Measurements from ENCODE around the gene FN1.

Gene FN1

DNA sequence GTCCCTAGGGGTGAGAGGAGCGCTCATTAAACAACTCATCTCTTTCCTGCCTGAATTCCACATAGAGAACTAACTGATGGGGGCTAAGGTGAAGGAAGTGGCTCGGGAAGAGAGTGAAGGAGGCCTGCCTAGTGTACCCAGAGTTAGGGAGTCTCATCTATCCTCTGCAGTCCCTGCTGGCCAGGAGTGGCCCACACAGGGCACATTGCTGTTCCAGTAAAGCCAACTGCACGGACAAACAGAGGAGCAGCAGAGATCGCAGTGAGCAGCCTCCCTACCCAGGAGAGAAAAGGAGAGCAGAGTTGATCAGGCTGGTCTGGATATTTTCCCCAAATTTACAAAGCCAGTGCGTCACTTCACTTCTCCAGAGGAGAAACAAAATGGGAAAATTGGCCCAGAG is 16.9 kb upstream of the FN1 start:
- CTCF ChIA-PET = interaction anchor here (0.5 to 1.3 kb wide), 4 partner anchors 34 to 422 kb away, joined by 3 read pairs; no protein-coding TSS in a partner anchor
- no peak overlapping the region for H3K4me3 Mint-ChIP-seq
- no peaks in the 10 kb centered on the region for H3K4me1 Mint-ChIP-seq

DNA sequence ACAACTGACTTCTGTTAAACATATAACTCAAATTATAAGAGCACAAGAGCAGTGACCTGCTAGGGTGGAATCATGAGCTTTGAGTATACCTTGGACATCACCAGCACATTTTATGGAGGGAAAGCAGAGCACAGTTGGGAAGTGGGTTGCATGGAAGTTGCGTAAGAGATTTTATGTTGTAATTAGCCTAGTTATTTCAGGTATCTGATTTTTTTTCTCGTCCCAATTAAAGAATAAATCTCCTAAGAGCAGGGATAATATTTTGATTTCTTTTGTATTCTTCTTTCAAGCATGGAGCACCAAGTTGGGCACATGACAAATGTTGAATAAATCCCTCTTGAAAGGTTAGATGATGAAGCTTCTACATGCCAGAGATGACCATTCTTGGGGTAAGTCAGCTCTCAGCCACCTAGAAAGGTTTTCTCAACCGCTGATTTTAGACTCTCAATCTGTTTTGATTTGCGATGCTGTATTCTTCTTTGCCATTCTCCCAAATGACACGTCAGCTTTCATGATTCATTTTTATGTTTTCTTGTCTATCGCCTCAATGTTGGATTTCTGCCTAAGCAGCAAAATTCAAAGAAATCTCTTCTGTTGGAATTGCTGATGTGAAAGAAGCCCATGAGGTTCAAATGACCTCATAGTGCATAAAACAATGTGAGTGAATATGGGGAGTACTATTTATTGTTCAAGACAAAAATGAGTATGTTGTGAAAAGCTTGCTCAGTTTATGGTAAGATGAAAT is 15.3 kb upstream of the FN1 start:
- no peaks in the 10 kb centered on the region for H3K9me3 Mint-ChIP-seq
- no peak overlapping the region for H3K27ac Mint-ChIP-seq
- no peak for DNase-seq
- CTCF ChIA-PET = no interaction called here
- no peak overlapping the region for H3K4me3 Mint-ChIP-seq
- no peaks in the 10 kb centered on the region for H3K4me1 Mint-ChIP-seq
- H3K27me3 Mint-ChIP-seq = peaks cover 31% of the 10 kb centered on the region
- no peaks in the 10 kb centered on the region for H3K36me3 Mint-ChIP-seq

More for the DNA sequence above, 16.9 kb upstream of the FN1 start:
- DNase-seq = no peak
- Mint-ChIP-seq H3K9me3 (no peaks in the 10 kb centered on the region), H3K27me3 (peaks cover 31% of the 10 kb centered on the region), H3K36me3 (no peaks in the 10 kb centered on the region), H3K27ac (no peak overlapping the region)

DNA sequence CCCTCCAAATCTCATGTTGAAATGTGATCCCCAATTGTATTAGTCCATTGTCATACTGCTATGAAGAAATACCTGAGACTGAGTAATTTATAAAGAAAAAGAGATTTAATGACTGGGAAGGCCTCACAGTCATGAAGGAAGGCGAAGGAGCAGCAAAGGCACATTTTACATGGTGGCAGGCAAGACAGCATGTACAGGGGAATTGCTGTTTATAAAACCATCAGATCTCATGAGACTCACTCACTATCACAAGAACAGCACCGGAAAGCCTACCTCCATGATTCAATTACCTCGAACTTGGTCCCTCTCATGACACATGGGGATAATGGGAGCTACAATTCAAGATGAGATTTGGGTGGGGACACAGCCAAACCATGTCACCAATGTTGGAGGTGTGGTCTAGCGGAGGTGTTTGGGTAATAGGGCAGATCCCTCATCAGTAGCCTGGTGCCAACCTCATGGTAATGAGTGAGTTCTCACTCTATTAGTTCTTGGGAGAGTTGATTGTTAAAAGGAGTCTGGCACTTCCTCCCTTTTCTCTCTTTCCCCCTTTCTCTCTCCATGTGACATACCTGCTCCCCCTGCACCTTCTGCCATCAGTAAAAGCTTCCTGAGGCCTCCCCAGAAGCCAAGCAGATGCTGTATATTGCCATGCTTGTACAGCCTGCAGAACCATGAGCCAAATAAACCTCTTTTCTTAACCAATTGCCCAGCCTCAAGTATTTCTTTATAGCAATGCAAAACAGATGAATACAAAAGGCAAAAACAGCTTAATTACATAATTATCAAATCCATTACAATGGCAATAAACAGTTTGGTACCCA is 14.5 kb upstream of the FN1 start:
- no peaks in the 10 kb centered on the region for H3K36me3 Mint-ChIP-seq
- no peaks in the 10 kb centered on the region for H3K9me3 Mint-ChIP-seq
- DNase-seq = no peak
- H3K4me3 Mint-ChIP-seq = no peak overlapping the region
- CTCF ChIA-PET = no interaction called here
- no peak overlapping the region for H3K27ac Mint-ChIP-seq
- peaks cover 27% of the 10 kb centered on the region for H3K27me3 Mint-ChIP-seq
- no peaks in the 10 kb centered on the region for H3K4me1 Mint-ChIP-seq

DNA sequence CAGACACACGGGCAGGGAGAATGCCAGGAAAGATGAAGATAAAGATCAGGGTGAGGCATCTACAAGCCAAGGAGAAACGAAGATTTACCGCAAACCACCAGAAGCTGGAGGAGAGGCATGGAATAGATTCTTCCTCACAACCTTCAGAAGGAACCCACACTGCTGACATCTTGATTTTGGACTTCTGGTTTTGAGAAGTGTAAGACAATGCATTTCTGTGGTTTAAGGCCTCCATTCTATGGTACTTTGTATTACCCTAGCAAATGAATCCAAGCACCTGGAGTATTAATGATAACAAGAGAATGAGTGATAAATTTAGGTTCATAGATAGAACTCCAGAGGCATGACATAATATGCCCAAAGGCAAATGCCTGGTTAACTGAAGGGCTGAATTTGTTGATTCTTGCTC is 11.8 kb upstream of the FN1 start:
- Mint-ChIP-seq H3K27me3 (peaks cover 24% of the 10 kb centered on the region), H3K4me1 (no peaks in the 10 kb centered on the region), H3K9me3 (no peaks in the 10 kb centered on the region), H3K36me3 (no peaks in the 10 kb centered on the region), H3K4me3 (no peak overlapping the region), H3K27ac (no peak overlapping the region)
- CTCF ChIA-PET = no interaction called here
- no peak for DNase-seq

DNA sequence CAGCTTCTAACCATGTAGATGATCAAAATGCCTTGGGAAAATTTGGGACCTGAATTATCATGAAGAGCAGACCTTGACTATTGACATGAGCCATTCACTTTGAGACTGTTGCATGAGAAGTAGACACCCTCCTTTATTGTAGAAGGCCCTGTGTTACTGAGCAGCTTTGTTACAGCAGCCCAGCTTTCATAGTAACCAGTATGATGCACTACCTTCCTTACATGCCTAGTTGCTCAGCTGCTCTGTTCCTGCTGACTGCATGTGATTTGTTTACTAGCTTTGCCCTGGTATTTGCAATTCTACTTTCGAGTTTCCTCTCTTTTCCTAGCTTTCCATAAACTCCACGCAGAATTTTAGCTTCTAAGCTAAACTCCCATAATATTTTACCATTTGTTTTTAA is 11.2 kb upstream of the FN1 start:
- Mint-ChIP-seq H3K9me3 (no peaks in the 10 kb centered on the region), H3K36me3 (no peaks in the 10 kb centered on the region), H3K4me1 (no peaks in the 10 kb centered on the region), H3K27me3 (peaks cover 27% of the 10 kb centered on the region), H3K27ac (no peak overlapping the region), H3K4me3 (no peak overlapping the region)
- CTCF ChIA-PET = no interaction called here
- DNase-seq = no peak

DNA sequence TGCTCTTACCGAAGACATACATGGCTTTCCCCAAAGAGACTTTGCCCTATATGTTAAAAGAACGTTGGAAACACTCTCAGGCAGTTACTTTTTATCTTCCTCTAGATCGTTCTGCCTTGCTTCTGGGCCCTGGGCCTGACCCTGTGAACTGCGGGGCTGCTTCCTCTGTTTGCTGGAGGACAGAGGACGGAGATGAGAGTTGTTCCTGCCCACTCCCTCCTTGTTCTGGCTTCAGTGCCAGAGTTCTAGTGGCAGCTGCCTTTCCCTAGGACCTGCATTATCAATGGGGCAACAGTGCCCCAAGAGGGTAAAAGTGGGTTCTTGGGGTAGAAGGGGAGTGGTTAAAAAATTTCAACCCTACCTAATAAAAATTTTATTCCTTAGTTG is 6.5 kb upstream of the FN1 start:
- CTCF ChIA-PET = no interaction called here
- H3K9me3 Mint-ChIP-seq = no peaks in the 10 kb centered on the region
- DNase-seq = no peak
- peaks cover 30% of the 10 kb centered on the region for H3K27me3 Mint-ChIP-seq
- H3K4me1 Mint-ChIP-seq = no peaks in the 10 kb centered on the region
- no peaks in the 10 kb centered on the region for H3K36me3 Mint-ChIP-seq
- H3K27ac Mint-ChIP-seq = no peak overlapping the region
- H3K4me3 Mint-ChIP-seq = no peak overlapping the region

DNA sequence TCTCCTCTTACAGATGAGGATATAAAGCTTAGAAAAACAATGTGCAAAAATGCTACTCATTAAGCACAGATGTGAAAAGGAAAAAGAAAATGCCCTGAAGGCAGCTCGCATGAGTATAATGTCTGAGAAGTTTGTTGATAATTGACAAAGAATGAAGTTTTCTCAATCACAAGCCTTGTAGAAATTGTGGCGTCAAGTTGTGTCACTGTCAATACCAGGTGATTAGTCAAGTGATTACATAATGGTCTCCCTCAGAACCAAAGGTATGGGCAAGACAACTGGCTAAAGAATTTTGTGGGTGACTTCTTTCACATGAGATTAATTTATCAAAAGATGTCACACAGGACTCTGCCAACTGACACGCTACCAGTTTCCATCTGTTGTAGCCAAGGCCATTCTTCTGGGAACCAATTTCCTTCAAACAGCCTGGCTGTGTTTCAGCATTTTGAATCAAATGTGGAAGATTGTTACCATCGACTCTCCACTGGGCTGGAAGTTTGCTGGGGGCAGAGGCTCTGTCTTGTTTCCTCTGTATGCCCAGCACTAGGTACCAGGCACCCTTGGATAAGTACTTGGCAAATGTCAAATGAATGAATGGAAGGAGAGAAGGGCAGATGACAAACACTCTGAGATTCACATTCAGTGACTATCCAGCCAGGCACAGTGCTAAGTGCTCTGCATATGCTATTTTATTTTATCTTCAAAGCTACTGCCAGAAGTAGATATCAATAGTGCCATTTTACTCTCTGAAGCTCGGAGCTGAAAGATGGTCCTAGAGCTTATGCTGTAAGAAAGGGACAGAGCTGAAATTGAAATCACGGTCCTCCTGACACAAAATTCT is 5.9 kb upstream of the FN1 start:
- CTCF ChIA-PET = interaction anchor here (1.2 kb wide), 1 partner anchor 13 kb away, joined by 4 read pairs; no protein-coding TSS in a partner anchor
- Mint-ChIP-seq H3K36me3 (no peaks in the 10 kb centered on the region), H3K9me3 (no peaks in the 10 kb centered on the region), H3K4me1 (peaks cover 4% of the 10 kb centered on the region), H3K4me3 (no peak overlapping the region), H3K27ac (no peak overlapping the region), H3K27me3 (peaks cover 37% of the 10 kb centered on the region)
- DNase-seq = no peak

DNA sequence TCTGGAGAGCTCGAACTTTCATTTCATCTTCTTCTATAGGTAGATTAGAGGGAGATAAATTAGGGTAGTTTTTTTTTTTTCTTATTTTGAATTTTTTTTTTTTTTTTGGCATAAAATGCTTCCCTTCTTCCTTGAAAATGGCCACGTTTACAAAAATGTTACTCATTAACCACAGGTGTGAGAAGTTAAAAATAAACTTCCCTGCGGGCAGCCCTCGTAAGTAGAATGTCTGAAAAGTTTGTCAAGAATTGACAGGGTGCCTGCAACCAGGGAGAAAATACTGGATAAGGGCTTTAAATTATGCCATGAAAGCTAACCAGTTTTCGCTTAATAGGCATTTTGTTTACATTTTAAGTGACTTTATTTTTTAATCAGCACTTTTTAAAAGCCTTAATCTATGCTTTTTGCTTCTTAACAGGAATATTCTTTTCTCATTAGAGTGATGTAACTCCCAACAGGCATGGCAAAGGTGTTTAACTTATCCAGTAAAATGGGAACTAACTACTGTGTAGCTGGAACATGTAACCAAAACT is 4.2 kb upstream of the FN1 start:
- Mint-ChIP-seq H3K9me3 (no peaks in the 10 kb centered on the region), H3K27me3 (peaks cover 54% of the 10 kb centered on the region), H3K4me1 (peaks cover 14% of the 10 kb centered on the region), H3K27ac (no peak overlapping the region), H3K36me3 (no peaks in the 10 kb centered on the region), H3K4me3 (no peak overlapping the region)
- no peak for DNase-seq
- CTCF ChIA-PET = no interaction called here

DNA sequence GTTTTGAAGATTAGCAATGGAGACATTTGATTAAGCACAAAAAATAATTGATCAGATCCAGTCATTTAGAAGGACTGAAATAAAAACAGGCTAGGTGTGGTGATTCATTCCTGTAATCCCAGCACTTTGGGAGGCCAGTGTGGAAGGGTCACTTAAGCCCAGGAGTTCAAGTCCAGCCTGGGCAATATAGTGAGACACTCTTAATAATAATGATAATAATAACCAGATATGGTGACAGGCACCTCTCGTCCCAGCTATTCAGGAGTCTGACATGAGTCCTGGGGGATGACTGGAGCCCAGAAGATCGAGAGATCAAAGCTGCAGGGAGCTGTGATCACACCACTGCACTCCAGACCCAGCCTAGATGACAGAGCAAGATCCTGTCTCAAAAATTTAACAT is 3.5 kb upstream of the FN1 start:
- no peak overlapping the region for H3K27ac Mint-ChIP-seq
- H3K4me1 Mint-ChIP-seq = peaks cover 14% of the 10 kb centered on the region
- no peaks in the 10 kb centered on the region for H3K9me3 Mint-ChIP-seq
- DNase-seq = no peak
- H3K4me3 Mint-ChIP-seq = no peak overlapping the region
- no peaks in the 10 kb centered on the region for H3K36me3 Mint-ChIP-seq
- CTCF ChIA-PET = no interaction called here
- H3K27me3 Mint-ChIP-seq = peaks cover 59% of the 10 kb centered on the region

DNA sequence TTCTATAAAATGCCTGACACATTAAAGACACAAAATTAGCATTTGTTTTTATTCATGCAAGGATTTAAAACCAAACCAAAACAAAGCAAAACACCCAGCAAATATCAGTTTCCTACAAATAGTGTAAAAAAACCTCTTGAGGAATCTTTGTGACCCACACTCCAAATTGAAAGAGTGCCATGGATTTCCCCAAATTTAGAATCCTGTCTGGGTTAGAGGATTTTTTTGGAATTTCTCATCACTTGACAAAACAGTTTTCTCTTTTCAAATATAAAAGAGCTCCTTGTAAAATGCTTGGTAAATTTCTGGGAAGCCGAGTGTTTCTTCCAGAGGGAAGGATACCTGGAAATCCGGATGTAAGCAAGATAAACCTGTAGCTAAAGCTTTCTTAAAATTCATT is 1.7 kb upstream of the FN1 start:
- H3K9me3 Mint-ChIP-seq = no peaks in the 10 kb centered on the region
- H3K4me1 Mint-ChIP-seq = peaks cover 14% of the 10 kb centered on the region
- CTCF ChIA-PET = no interaction called here
- no peak overlapping the region for H3K4me3 Mint-ChIP-seq
- DNase-seq = no peak
- no peak overlapping the region for H3K27ac Mint-ChIP-seq
- H3K27me3 Mint-ChIP-seq = peaks cover 68% of the 10 kb centered on the region
- H3K36me3 Mint-ChIP-seq = no peaks in the 10 kb centered on the region

DNA sequence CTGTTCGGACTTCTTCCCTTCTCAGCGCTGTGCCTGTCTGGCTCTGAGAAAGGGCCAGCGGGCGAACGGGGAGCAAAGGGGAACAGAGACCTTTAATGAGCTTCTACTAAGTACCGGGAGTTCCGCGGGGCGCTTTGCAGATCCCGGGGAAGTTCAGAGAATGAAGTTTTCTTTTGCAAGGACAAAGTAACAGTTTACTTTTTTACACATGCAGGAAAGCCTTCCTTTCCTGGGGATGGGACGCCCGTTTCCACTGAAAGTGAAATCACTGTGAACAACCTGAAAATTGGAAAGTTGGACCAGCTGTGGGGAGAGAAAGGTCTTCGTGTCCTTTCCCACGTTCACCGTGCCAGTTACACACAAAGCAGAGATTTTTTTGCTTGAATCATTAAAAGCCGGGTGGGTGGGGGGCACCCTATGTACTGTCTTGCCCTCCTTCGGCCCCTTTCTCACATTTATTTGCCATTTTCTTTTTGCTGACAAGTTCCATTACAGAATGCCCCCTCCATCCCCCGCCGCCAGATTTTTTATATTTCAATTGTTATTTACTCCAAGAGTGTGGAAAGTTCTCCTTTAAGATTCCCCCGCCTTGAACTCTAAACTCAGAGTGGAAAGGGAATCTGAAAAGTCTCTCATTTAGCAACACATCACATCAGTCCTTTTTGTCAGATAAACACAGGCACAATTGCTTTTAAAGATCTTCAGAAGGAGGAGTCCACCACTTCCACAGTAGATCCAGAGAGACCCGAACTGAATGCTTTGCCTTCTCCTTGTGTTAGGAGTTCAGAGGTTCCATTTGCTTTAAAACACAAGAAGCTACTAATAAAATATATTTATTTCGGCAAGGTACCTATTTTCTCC is 1.1 kb upstream of the FN1 start:
- Mint-ChIP-seq H3K36me3 (no peaks in the 10 kb centered on the region), H3K9me3 (no peaks in the 10 kb centered on the region), H3K4me3 (peak overlapping the region; percentile 75), H3K27me3 (peaks cover 67% of the 10 kb centered on the region), H3K27ac (no peak overlapping the region), H3K4me1 (peaks cover 14% of the 10 kb centered on the region)
- CTCF ChIA-PET = interaction anchor here (1.0 kb wide), 1 partner anchor 16 kb away, joined by 3 read pairs; no protein-coding TSS in a partner anchor
- DNase-seq = no peak

DNA sequence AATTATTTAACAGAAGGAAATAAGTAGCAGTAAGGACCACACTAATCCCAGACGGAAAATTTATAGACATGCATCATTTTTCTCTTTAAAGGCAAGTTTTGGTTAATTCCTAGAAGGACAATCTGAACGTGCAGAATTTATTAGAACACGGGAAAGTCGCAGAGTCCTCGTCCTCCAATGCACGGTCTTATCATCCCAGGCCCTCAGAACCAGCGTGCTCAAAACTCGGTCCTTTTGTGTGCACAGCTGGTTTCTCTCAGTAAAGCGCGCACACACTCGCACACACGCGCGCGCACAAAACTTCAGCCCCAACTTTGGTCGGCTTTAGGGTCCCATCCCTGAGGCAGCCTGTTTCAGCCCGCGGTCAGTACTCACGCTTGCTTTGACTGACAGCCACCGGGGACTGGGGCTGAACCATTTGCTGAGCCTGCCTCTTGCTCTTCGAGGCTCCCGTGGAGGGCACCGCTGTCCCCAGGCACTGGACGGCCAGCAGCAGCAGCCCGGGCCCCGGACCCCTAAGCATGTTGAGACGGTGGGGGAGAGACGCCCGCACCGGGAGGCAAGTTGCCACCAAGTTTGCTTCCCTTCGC is 493 bp downstream of the FN1 start:
- H3K36me3 Mint-ChIP-seq = no peaks in the 10 kb centered on the region
- peaks cover 72% of the 10 kb centered on the region for H3K27me3 Mint-ChIP-seq
- H3K9me3 Mint-ChIP-seq = no peaks in the 10 kb centered on the region
- peaks cover 14% of the 10 kb centered on the region for H3K4me1 Mint-ChIP-seq
- DNase-seq = peak; percentile 28
- H3K27ac Mint-ChIP-seq = no peak overlapping the region
- CTCF ChIA-PET = no interaction called here
- H3K4me3 Mint-ChIP-seq = peak overlapping the region; percentile 61

Measured in activated naive CD4-positive, alpha-beta T cell treated with anti-CD3 and anti-CD28 coated beads, Interleukin-2, amount 10 ng/mL, durations not matched to agents 7 days and 5 days (primary cell).